Measurements from ENCODE around the gene TIMM50.

The TIMM50 gene

DNA sequence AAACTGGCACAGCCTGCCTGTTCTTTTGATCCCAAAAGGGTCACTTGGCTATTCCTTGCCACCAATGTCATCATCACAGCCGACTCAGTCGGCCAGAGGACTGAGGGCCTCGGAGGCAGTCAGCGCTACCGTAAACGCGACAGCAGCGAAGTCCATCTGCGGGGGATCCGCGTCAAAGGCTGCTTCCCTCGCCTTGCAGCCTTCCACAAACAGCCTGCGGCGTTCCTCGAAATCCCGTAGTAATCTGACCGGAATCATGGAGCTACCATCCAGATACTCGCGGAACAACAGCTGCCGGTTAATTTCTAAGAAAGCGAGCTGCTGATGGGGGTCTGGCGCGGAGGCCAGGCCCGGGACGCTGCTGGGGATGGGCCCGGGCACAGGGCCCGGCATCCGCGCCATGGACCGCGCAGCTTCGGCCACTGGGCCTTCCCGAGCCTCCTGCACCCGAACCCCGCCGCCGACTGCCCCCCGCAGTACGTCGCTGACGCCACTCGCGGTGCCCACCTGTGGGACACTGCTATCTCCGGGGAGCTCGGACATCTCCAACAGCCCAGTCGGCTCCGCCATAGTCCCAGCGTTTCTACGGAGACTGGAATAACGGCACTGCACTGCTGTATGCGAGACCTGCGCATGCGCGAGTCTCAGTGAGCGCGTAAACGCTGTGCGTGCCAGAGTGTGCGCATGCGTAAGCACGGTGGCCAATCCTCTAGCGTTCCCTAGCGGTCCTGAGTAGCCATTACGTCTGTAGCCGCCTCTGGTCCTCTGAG, 51.8 kb downstream of the TIMM50 start, which contains the start of gene EID2B:
Gene EID2B, minus strand, starts transcription at position 620 of the 770 bp plus-strand sequence. Its CDS starts 50 bp downstream, at position 570.
- Histone ChIP-seq H3K27me3 (ENCODE audit: control insufficient read depth, insufficient read depth, low read length, poor library complexity, severe bottlenecking) (no peaks in the 10 kb centered on the region), H3K27ac (ENCODE audit: insufficient read depth, low read depth, low read length, poor library complexity, severe bottlenecking) (no peak within 1 kb of the TSS), H3K4me3 (ENCODE audit: insufficient read depth, low read depth, low read length) (peak within 1 kb of the TSS; percentile 99), H3K9me3 (ENCODE audit: control insufficient read depth, low read length) (no peaks in the 10 kb centered on the region), H3K36me3 (ENCODE audit: control insufficient read depth, insufficient read depth, low read length) (no peaks in the 10 kb centered on the region), H3K4me1 (ENCODE audit: control insufficient read depth, insufficient read depth, low read length) (peaks cover 4% of the 10 kb centered on the region)
- 0% methylated on average over 65 of the region's 65 CpGs for WGBS, 2 experiments

DNA sequence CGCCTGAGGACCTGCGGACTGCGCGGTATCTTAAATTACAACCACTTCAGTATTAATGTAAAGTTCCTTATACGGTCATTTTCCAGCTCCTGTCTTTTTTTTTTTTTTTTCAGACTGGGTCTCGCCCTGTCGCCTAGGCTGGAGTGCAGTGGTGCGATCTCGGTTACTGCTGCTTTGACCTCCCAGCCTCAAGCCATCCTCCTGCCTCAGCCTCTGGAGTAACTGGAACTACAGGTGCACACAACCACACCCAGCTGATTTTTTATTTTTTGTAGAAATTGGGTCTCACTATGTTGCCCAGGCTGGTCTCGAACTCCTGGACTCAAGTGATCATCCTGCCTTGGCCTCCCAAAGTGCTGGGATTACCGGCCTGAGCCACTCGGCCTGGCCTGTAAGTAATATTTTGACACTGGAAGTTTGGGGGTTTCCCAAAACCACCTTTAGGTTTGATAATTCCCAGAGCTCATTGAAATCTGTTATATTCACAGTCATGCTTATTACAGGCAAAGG, 52.4 kb downstream of the TIMM50 start:
- no peak overlapping the region for H3K4me3 ChIP-seq (ENCODE audit: insufficient read depth, low read depth, low read length)
- no peaks in the 10 kb centered on the region for H3K36me3 ChIP-seq (ENCODE audit: control insufficient read depth, insufficient read depth, low read length)
- 35 to 39% methylated on average over 12 of the region's 12 CpGs for WGBS, 2 experiments
- no peaks in the 10 kb centered on the region for H3K27me3 ChIP-seq (ENCODE audit: control insufficient read depth, insufficient read depth, low read length, poor library complexity, severe bottlenecking)
- H3K4me1 ChIP-seq (ENCODE audit: control insufficient read depth, insufficient read depth, low read length), result peaks cover 4% of the 10 kb centered on the region
- H3K27ac ChIP-seq (ENCODE audit: insufficient read depth, low read depth, low read length, poor library complexity, severe bottlenecking), result no peak overlapping the region
- no peaks in the 10 kb centered on the region for H3K9me3 ChIP-seq (ENCODE audit: control insufficient read depth, low read length)

DNA sequence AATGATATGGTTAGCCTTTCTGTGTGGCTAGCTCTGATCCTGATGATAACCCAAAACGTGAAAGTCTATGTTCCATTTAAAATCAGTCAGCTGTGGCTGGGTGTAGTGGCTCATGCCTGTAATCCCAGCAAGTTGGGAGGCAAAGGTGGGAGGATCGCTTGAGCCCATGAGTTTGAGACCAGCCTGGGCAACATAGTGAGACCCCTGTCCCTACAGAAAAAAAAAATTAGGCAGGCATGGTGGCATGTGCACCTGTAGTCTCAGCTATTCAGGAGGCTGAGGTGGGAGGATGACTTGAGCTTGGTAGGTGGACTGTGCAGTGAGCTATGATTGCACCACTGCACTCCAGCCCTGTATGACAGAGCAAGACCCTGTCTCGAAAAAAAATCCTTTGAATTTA, 53.2 kb downstream of the TIMM50 start:
- Histone ChIP-seq H3K4me3 (ENCODE audit: insufficient read depth, low read depth, low read length) (no peak overlapping the region), H3K36me3 (ENCODE audit: control insufficient read depth, insufficient read depth, low read length) (no peaks in the 10 kb centered on the region), H3K4me1 (ENCODE audit: control insufficient read depth, insufficient read depth, low read length) (peaks cover 4% of the 10 kb centered on the region), H3K9me3 (ENCODE audit: control insufficient read depth, low read length) (no peaks in the 10 kb centered on the region), H3K27me3 (ENCODE audit: control insufficient read depth, insufficient read depth, low read length, poor library complexity, severe bottlenecking) (no peaks in the 10 kb centered on the region), H3K27ac (ENCODE audit: insufficient read depth, low read depth, low read length, poor library complexity, severe bottlenecking) (no peak overlapping the region)
- WGBS, 2 experiments, result 81 to 82% methylated on average over 3 of the region's 3 CpGs

DNA sequence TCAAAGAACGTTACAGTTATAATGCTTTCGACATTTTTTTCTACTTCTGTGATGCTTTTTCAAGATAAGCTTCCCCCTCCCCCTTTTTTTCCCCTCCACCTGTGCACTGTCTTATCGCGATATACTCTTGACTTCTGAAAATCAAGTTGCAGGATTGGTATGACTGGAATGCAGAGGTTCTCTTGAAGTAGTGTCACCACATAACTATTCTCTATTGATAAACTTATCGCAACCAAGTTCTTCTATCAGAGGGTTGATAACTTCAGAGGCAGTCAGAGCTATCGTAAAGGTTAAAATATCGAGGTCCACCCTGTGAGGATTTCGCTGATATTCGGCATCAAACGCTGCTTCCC, 58.5 kb downstream of the TIMM50 start:
- Histone ChIP-seq H3K27ac (ENCODE audit: insufficient read depth, low read depth, low read length, poor library complexity, severe bottlenecking) (peak overlapping the region; percentile 62), H3K4me1 (ENCODE audit: control insufficient read depth, insufficient read depth, low read length) (peaks cover 3% of the 10 kb centered on the region), H3K9me3 (ENCODE audit: control insufficient read depth, low read length) (no peaks in the 10 kb centered on the region), H3K36me3 (ENCODE audit: control insufficient read depth, insufficient read depth, low read length) (no peaks in the 10 kb centered on the region), H3K27me3 (ENCODE audit: control insufficient read depth, insufficient read depth, low read length, poor library complexity, severe bottlenecking) (no peaks in the 10 kb centered on the region), H3K4me3 (ENCODE audit: insufficient read depth, low read depth, low read length) (peak overlapping the region; percentile 88)
- WGBS, 2 experiments, result 8 to 10% methylated on average over 8 to 10 of the region's 10 CpGs

DNA sequence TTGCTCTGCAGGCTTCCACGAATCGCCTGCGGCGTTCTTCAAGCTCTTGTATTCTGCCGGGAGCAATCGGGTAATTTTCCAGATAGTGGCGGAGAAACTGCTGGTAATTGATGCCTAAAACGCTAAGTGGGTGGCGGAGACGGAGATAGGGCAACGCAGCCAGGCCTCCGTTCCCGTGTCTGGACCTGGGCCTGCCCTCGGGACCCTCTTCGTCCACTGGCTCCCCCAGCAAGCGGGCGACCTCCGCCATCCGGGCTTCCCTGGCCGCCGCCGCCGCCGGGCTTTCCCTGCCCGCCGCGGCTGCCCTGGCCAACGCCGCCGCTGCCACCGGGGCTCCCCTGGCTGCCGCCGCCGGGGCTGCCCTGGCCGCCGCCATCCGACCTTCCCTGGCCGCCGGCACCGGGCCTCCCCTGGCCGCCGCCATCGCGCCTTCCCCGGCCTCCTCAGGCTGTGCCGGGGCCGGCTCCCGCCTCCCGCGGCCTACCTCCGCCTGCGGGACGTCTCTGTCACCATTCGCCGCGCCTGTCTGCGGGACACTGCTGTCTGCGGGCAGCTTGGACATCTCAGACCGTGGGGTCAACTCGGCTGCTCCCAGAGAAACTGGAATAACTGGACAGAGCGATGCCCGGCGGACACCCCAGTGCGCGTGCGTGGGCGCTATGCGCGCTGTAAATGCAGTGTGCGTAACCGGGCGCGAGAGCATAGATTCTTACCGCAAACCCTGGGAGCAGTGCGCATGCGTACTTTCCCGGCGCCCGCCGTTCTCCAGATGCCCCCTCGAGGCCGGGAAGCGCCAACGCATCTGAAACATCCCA, 59.1 kb downstream of the TIMM50 start, which contains the start of gene EID2:
Gene EID2, minus strand, starts transcription at position 644 of the 815 bp plus-strand sequence. Its CDS starts 82 bp downstream, at position 562.
- Histone ChIP-seq H3K4me3 (ENCODE audit: insufficient read depth, low read depth, low read length) (peak within 1 kb of the TSS; percentile 88), H3K27me3 (ENCODE audit: control insufficient read depth, insufficient read depth, low read length, poor library complexity, severe bottlenecking) (no peaks in the 10 kb centered on the region), H3K27ac (ENCODE audit: insufficient read depth, low read depth, low read length, poor library complexity, severe bottlenecking) (peak within 1 kb of the TSS; percentile 86), H3K36me3 (ENCODE audit: control insufficient read depth, insufficient read depth, low read length) (no peaks in the 10 kb centered on the region), H3K4me1 (ENCODE audit: control insufficient read depth, insufficient read depth, low read length) (peaks cover 3% of the 10 kb centered on the region), H3K9me3 (ENCODE audit: control insufficient read depth, low read length) (no peaks in the 10 kb centered on the region)
- 0% methylated on average over 84 of the region's 84 CpGs for WGBS, 2 experiments

DNA sequence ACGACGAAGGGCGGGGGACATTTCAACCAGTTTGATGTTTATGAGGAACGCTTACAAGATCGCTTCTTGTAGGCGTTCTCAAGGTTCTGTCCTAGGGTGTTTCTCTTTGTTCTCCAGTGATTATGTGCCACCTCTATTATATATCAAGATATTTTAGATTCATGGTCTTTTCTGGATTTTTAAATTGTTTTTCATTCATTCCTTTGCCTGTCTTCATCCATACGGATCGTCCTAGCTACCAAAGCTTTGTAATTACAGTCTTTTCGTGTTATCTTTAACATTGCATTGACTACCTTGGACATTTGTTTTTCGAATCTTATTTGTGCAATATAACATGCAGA, 59.7 kb downstream of the TIMM50 start:
- Histone ChIP-seq H3K4me3 (ENCODE audit: insufficient read depth, low read depth, low read length) (no peak overlapping the region), H3K9me3 (ENCODE audit: control insufficient read depth, low read length) (no peaks in the 10 kb centered on the region), H3K27me3 (ENCODE audit: control insufficient read depth, insufficient read depth, low read length, poor library complexity, severe bottlenecking) (no peaks in the 10 kb centered on the region), H3K4me1 (ENCODE audit: control insufficient read depth, insufficient read depth, low read length) (peaks cover 3% of the 10 kb centered on the region), H3K27ac (ENCODE audit: insufficient read depth, low read depth, low read length, poor library complexity, severe bottlenecking) (no peak overlapping the region), H3K36me3 (ENCODE audit: control insufficient read depth, insufficient read depth, low read length) (no peaks in the 10 kb centered on the region)
- WGBS, 2 experiments, result 25 to 26% methylated on average over 9 to 10 of the region's 10 CpGs
